T-cell (primary cell): Measurements from ENCODE around the gene NUPR1. TPM values are rescaled to one million over a fixed set of nuclear protein-coding genes. Genes with fewer than 3 reads are reported as not detected.
"Not testable (repeated sequence)": the region's sequence is repeated elsewhere in the genome, so short reads cannot be mapped to it uniquely, and the experiment has no call there.

Experiments used
- ATAC-seq, 4 experiments: fragments of 200-7000 bp in 3 of 4; fragments of 150-1000 bp in 1 of 4; cut with Tn5 transposase; replicated peaks in 1 of 4; 1 replicate in 3 of 4; 2 replicates in 1 of 4; pipeline ENCODE4 v1.10.0; 2021; ENCODE audit warnings: moderate library complexity in 3 of 4, mild to moderate bottlenecking in 2 of 4, moderate number of reproducible peaks in 1 of 4
- CTCF ChIA-PET, 2 donors: fragments of 300-600 bp; sonication (Branson Sonifier 250); formaldehyde crosslinking; loops; one replicate each; lab custom pipeline; 2022; ENCODE audit warnings: antibody characterized with exemption in 2 of 2; lab: Charles Lee
- POLR2A ChIA-PET, 2 donors: fragments of 300-600 bp; sonication (Branson Sonifier 250); formaldehyde crosslinking; loops; one replicate each; lab custom pipeline; 2022; ENCODE audit warnings: antibody characterized with exemption in 2 of 2; lab: Charles Lee
- DNase-seq, 35 experiments: peaks; one replicate each; pipeline versions ENCODE4 v3.0.0 to v3.0.0-alpha.2; 2013 to 2023
- H3K27ac ChIP-seq: one replicate; pipeline ENCODE4 v1.5.1; 2013; ENCODE audit warnings: low read length
- H3K27me3 ChIP-seq, 2 experiments: replicated peaks in 1 of 2; 1 replicate in 1 of 2; 2 replicates in 1 of 2; pipeline versions ENCODE4 v1.6.1 to v1.7.0; 2013; ENCODE audit warnings: low read length in 1 of 2, mixed read lengths in 1 of 2; ENCODE audit not compliant: control insufficient read depth in 2 of 2, insufficient read depth in 2 of 2; ENCODE audit errors: extremely low read depth in 1 of 2
- H3K36me3 ChIP-seq, 2 donors: 1 replicate in 1 of 2; 2 replicates in 1 of 2; pipeline versions ENCODE4 v1.6.1 to v1.7.0; 2013; ENCODE audit warnings: low read length in 1 of 2; ENCODE audit not compliant: control insufficient read depth in 2 of 2, insufficient read depth in 1 of 2; ENCODE audit errors: extremely low read depth in 1 of 2
- H3K4me1 ChIP-seq, 2 experiments: 1 replicate in 1 of 2; 2 replicates in 1 of 2; pipeline versions ENCODE4 v1.6.1 to v1.7.0; 2013; ENCODE audit warnings: low read length in 2 of 2, mixed read lengths in 1 of 2; ENCODE audit not compliant: insufficient read depth in 2 of 2, control insufficient read depth in 1 of 2; ENCODE audit errors: extremely low read depth in 1 of 2
- H3K4me3 ChIP-seq, 2 donors: 1 replicate in 1 of 2; 2 replicates in 1 of 2; pipeline versions ENCODE4 v1.5.1 to v1.7.0; 2013; ENCODE audit warnings: mild to moderate bottlenecking in 2 of 2, low read length in 1 of 2, moderate library complexity in 1 of 2; ENCODE audit not compliant: control insufficient read depth in 1 of 2; ENCODE audit errors: extremely low read depth in 1 of 2
- H3K9me3 ChIP-seq: 2 replicates; pipeline ENCODE4 v1.7.0; 2013
- H3K27ac Mint-ChIP-seq, 2 donors: one replicate each; pipeline ENCODE4 v1.8.0; 2020 to 2021; ENCODE audit warnings: mild to moderate bottlenecking in 2 of 2, mixed read lengths in 2 of 2
- H3K27me3 Mint-ChIP-seq, 2 donors: one replicate each; pipeline ENCODE4 v1.8.0; 2021 to 2022; ENCODE audit warnings: mixed read lengths in 2 of 2
- H3K36me3 Mint-ChIP-seq: one replicate; pipeline ENCODE4 v1.8.0; 2021; ENCODE audit warnings: mixed read lengths
- H3K4me1 Mint-ChIP-seq, 3 donors: one replicate each; pipeline ENCODE4 v1.8.0; 2020 to 2022; ENCODE audit warnings: mixed read lengths in 3 of 3, mild to moderate bottlenecking in 1 of 3
- H3K4me3 Mint-ChIP-seq, 3 donors: one replicate each; pipeline ENCODE4 v1.8.0; 2020 to 2022; ENCODE audit warnings: mild to moderate bottlenecking in 3 of 3, mixed read lengths in 3 of 3, moderate library complexity in 3 of 3
- H3K9me3 Mint-ChIP-seq, 3 donors: one replicate each; pipeline ENCODE4 v1.8.0; 2020 to 2022; ENCODE audit warnings: mixed read lengths in 3 of 3
- WGBS: methylation state at CpG from one replicate; pipeline ENCODE4 v1.1.5; 2013; ENCODE audit warnings: missing lambda C conversion rate; ENCODE audit not compliant: insufficient coverage; 5-methylcytosine and 5-hydroxymethylcytosine counted together
- total RNA-seq, 35 experiments: library from RNA in 6 of 35; stranded (reverse) in 6 of 35; fragments of 120-200 nt in 1 of 35; gene quantifications; one replicate each; pipeline versions ENCODE4 v1.2.1 to v1.2.4 and lab custom pipeline; 2013 to 2026

The NUPR1 gene
- total RNA-seq, 5 donors from 2014 or later (not counting 1 experiment from before 2014, with no cell fraction given) = 0.70 to 0.99 (median 0.98) TPM; not detected in 2

GRCh38 chr16:28548306-28548802, 9.6 kb upstream of the NUPR1 start:
- Mint-ChIP-seq H3K36me3 (no peaks in the 10 kb centered on the region), H3K4me3 (no peak overlapping the region), H3K4me1 (peaks cover 0 to 12% (median 7%) of the 10 kb centered on the region in 3 donors), H3K27me3 (no peaks in the 10 kb centered on the region), H3K27ac (no peak overlapping the region), H3K9me3 (no peaks in the 10 kb centered on the region)
- CTCF ChIA-PET = interaction anchor here (0.5 kb wide), 2 partner anchors 23 to 525 kb away, joined by 3 read pairs; no protein-coding TSS in a partner anchor
- WGBS = 92% methylated on average over 8 of the region's 14 CpGs
- POLR2A ChIA-PET = no interaction called here
- peaks cover 3 to 8% of the 10 kb centered on the region in 2 experiments for H3K4me1 ChIP-seq
- H3K4me3 ChIP-seq = no peak overlapping the region
- no peaks in the 10 kb centered on the region for H3K9me3 ChIP-seq
- H3K36me3 ChIP-seq = no peaks in the 10 kb centered on the region
- ATAC-seq = no peak
- DNase-seq = no peak
- no peak overlapping the region for H3K27ac ChIP-seq
- peaks cover 0 to 4% of the 10 kb centered on the region in 2 experiments for H3K27me3 ChIP-seq

DNA sequence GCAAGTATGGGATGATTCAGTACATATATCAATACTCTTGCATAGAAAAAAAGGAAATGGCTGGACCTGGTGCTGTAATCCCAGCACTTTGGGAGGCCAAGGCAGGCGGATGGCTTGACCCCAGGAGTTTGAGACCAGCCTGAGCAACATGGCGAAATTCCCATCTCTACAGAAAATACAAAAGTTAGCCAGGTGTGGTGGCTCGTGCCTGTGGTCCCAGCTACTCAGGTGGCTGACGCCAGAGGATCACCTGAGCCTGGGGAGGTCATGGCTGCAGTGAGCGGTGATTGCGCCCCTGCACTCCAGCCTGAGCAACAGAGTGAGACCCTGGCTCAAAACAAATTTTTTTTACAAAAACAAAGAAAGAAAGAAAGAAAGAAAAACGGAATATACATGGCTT, 7.9 kb upstream of the NUPR1 start:
- POLR2A ChIA-PET = no interaction called here

DNA sequence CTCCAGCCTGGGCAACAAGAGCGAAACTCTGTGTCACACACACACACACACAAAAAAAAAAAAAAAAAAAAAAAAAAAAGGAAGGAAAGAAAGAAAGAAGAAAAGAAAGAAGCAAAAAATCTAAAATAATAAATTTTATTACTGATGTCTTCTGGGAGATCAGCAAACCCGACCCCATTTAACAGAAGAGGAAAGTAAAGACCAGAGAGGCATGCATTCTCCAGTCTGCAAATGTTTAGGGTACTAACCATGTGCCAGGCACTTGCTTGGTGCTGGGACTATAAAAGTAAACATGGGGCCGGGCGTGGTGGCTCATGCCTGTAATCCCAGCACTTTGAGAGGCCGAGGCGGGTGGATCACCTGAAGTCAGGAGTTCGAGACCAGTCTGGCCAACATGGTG, 7.2 kb upstream of the NUPR1 start:
- H3K9me3 Mint-ChIP-seq, H3K4me3 Mint-ChIP-seq, H3K36me3 Mint-ChIP-seq, H3K4me1 ChIP-seq, H3K27ac Mint-ChIP-seq, H3K4me3 ChIP-seq, H3K9me3 ChIP-seq, H3K27ac ChIP-seq, H3K27me3 ChIP-seq, POLR2A ChIA-PET, CTCF ChIA-PET, DNase-seq, ATAC-seq, H3K36me3 ChIP-seq, H3K27me3 Mint-ChIP-seq: not testable (repeated sequence)
- H3K4me1 Mint-ChIP-seq = peaks cover 11 to 17% (median 12%) of the 10 kb centered on the region in 3 donors
- 96% methylated on average over 4 of the region's 7 CpGs for WGBS

More for the DNA sequence above, 7.9 kb upstream of the NUPR1 start:
- CTCF ChIA-PET = no interaction called here
- Histone ChIP-seq H3K27ac (no peak overlapping the region), H3K9me3 (no peaks in the 10 kb centered on the region), H3K36me3 (no peaks in the 10 kb centered on the region), H3K4me1 (peaks cover 3 to 4% of the 10 kb centered on the region in 2 experiments), H3K27me3 (peaks cover 0 to 4% of the 10 kb centered on the region in 2 experiments), H3K4me3 (no peak overlapping the region)
- no peaks in the 10 kb centered on the region for H3K27me3 Mint-ChIP-seq
- WGBS = 84% methylated on average over 3 of the region's 7 CpGs
- H3K36me3 Mint-ChIP-seq = no peaks in the 10 kb centered on the region
- H3K9me3 Mint-ChIP-seq = no peaks in the 10 kb centered on the region
- H3K27ac Mint-ChIP-seq = no peak overlapping the region
- H3K4me3 Mint-ChIP-seq = no peak overlapping the region
- ATAC-seq (no peak), DNase-seq (no peak)
- peaks cover 11 to 15% (median 12%) of the 10 kb centered on the region in 3 donors for H3K4me1 Mint-ChIP-seq

DNA sequence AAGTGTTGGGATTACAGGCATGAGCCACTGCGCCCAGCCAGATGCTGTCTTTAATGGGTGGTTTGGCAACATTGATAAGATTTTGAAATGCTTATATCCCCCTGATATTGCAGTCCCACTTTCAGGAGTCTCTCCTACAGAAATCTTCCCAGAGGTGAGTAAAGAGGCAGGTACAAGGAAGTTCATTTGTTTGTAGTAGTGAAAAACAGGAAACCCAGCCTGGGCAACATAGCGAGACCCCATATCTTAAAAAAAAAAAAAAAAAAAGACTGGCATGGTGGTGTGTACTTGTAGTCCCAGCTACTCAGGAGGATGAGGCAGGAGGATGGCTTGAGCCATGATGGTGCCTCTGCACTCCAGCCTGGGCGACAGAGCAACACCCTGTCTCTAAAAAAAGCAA, 6.2 kb upstream of the NUPR1 start:
- Mint-ChIP-seq H3K9me3 (no peaks in the 10 kb centered on the region), H3K27me3 (no peaks in the 10 kb centered on the region), H3K36me3 (no peaks in the 10 kb centered on the region), H3K4me1 (peaks cover 12 to 17% (median 14%) of the 10 kb centered on the region in 3 donors), H3K27ac (no peak overlapping the region), H3K4me3 (no peak overlapping the region)
- ATAC-seq = no peak
- Histone ChIP-seq H3K27me3 (peaks cover 0 to 4% of the 10 kb centered on the region in 2 experiments), H3K4me1 (peaks cover 3 to 4% of the 10 kb centered on the region in 2 experiments), H3K4me3 (no peak overlapping the region), H3K36me3 (no peaks in the 10 kb centered on the region), H3K9me3 (no peaks in the 10 kb centered on the region), H3K27ac (no peak overlapping the region)
- ChIA-PET POLR2A (no interaction called here), CTCF (interaction anchor here in 1 of 2 donors (0.7 kb wide), 1 partner anchor 267 kb away, joined by 6 read pairs; no protein-coding TSS in a partner anchor)
- no peak for DNase-seq
- 80% methylated on average over 1 of the region's 3 CpGs for WGBS

DNA sequence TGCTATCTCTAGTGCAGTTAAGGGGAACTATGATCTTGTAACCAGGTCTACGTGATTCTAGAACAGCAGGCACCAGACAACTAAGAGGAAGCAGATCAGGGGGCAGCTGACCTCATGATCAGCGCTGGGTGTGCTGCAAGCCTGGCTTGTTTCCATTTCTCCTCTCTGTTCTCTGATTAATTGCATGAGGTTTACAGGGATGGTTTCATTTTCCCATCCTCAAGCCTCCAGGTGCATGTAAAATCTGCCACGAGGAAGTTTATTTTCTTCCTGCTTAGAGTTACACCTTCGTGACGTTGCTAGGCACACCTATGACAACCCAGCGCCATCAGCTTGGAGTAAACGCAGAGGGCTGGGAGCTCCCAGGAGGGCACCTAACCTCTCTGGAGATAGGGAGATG, 4.3 kb upstream of the NUPR1 start:
- POLR2A ChIA-PET = no interaction called here
- DNase-seq = peak in 1 of 35 experiments; percentile 13

DNA sequence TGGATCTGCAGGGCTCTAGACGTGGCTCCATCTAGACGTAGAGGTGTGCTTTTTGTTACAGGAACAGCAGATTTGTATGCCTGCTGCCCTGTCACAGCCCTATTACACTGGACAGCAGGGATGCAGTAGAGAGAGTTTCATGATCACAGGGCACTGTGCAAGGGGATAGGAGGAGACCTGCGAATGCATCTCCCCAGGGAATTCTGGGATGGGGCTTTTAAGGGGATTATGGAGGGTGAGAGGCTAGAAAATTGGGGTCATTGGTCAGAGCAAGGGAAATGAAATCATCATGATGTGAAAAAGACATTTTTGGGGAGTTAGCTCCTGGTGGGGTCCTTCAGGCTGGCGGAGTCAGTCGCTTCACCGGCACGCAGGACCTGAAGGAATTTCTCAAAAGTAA, 3.9 kb upstream of the NUPR1 start:
- no peak for DNase-seq
- H3K9me3 ChIP-seq = no peaks in the 10 kb centered on the region
- WGBS = 89% methylated on average over 3 of the region's 7 CpGs
- POLR2A ChIA-PET = no interaction called here
- no peak for ATAC-seq
- Mint-ChIP-seq H3K9me3 (no peaks in the 10 kb centered on the region), H3K27ac (no peak overlapping the region), H3K4me3 (no peak overlapping the region), H3K4me1 (peaks cover 15 to 26% (median 15%) of the 10 kb centered on the region in 3 donors), H3K27me3 (no peaks in the 10 kb centered on the region), H3K36me3 (no peaks in the 10 kb centered on the region)
- no peaks in the 10 kb centered on the region for H3K36me3 ChIP-seq
- no peak overlapping the region for H3K27ac ChIP-seq
- no peaks in the 10 kb centered on the region for H3K27me3 ChIP-seq
- peaks cover 3% of the 10 kb centered on the region in 2 experiments for H3K4me1 ChIP-seq
- CTCF ChIA-PET = interaction anchor here in 1 of 2 donors (0.6 kb wide), 1 partner anchor 34 kb away, joined by 6 read pairs; no protein-coding TSS in a partner anchor
- H3K4me3 ChIP-seq = no peak overlapping the region

More for the DNA sequence above, 4.3 kb upstream of the NUPR1 start:
- H3K36me3 ChIP-seq = no peaks in the 10 kb centered on the region
- no peaks in the 10 kb centered on the region for H3K27me3 ChIP-seq
- no peak overlapping the region for H3K4me3 ChIP-seq
- CTCF ChIA-PET = interaction anchor here in 1 of 2 donors (0.6 kb wide), 2 partner anchors 34 to 59 kb away, joined by 4 to 6 read pairs; no protein-coding TSS in a partner anchor
- WGBS = 27% methylated on average over 1 of the region's 7 CpGs
- Mint-ChIP-seq H3K4me1 (peaks cover 11 to 21% (median 12%) of the 10 kb centered on the region in 3 donors), H3K27ac (no peak overlapping the region), H3K27me3 (no peaks in the 10 kb centered on the region), H3K36me3 (no peaks in the 10 kb centered on the region), H3K9me3 (no peaks in the 10 kb centered on the region), H3K4me3 (no peak overlapping the region)
- no peaks in the 10 kb centered on the region for H3K9me3 ChIP-seq
- ATAC-seq = peak in 1 of 4 experiments; percentile 16
- peaks cover 1 to 3% of the 10 kb centered on the region in 2 experiments for H3K4me1 ChIP-seq
- H3K27ac ChIP-seq = no peak overlapping the region
